ENCODE results near the gene ARL15. TPM values are rescaled to one million over a fixed set of nuclear protein-coding genes. Genes with fewer than 3 reads are reported as not detected.

Gene ARL15
- total RNA-seq, 2 experiments from 2014 or later = 5.7 to 6.3 TPM

DNA sequence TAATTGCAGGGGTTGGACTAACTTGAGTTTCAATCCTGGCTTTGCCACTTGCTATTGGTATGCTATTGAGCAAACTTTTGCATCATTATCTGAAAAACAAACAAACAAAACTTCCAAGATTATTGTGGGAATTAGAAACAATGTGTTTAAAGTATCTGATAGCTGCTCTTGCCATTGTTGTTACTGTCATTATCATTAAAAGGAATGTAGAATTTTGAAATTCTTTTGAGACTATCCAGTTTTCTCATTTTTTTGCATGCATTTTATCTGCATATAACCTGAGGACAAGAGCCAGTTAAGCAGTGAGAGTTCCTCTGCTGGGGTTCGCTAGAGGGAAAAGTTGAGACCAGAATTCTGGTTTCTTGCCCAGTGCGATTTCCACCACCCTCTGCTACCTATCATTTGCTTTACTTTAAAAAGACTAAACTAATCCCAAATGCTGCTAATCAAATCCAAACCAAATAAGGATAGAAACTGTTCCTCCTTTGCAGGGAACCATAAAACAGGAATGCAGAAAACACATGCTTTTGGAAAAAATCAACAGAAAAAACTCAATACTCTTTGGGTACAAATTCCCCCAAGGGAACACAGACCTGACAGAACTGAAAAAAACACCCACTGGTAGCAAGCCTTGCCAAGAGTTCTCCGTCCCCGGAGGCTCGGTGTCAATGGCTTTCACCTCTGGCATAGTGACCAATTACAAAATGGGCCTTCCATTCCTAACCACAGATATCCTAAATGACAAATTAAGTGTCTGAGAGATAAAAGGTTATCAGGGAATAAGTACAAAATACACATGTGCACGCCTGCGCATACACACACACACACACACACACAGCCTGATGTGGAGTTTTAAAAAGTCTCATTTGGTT is 373.7 kb downstream of the ARL15 start:
- no peak overlapping the region for H3K4me3 Mint-ChIP-seq
- no peak for DNase-seq
- TF ChIP-seq, protein P1, sequence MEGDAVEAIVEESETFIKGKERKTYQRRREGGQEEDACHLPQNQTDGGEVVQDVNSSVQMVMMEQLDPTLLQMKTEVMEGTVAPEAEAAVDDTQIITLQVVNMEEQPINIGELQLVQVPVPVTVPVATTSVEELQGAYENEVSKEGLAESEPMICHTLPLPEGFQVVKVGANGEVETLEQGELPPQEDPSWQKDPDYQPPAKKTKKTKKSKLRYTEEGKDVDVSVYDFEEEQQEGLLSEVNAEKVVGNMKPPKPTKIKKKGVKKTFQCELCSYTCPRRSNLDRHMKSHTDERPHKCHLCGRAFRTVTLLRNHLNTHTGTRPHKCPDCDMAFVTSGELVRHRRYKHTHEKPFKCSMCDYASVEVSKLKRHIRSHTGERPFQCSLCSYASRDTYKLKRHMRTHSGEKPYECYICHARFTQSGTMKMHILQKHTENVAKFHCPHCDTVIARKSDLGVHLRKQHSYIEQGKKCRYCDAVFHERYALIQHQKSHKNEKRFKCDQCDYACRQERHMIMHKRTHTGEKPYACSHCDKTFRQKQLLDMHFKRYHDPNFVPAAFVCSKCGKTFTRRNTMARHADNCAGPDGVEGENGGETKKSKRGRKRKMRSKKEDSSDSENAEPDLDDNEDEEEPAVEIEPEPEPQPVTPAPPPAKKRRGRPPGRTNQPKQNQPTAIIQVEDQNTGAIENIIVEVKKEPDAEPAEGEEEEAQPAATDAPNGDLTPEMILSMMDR (IDR thresholded peaks at IDR 0.05) = no peak
- intact Hi-C loops (cut with micrococcal nuclease) = no loop called here
- H3K4me1 Mint-ChIP-seq (ENCODE audit: low read depth) = no peaks in the 10 kb centered on the region
- ATAC-seq = no peak
- ChIA-PET CTCF (interaction anchor here (0.8 kb wide), 1 partner anchor 26 kb away, joined by 3 read pairs; no protein-coding TSS in a partner anchor), POLR2A (no interaction called here)
- H3K9me3 Mint-ChIP-seq = no peaks in the 10 kb centered on the region
- no peak overlapping the region for H3K27ac Mint-ChIP-seq
- H3K27me3 Mint-ChIP-seq = no peaks in the 10 kb centered on the region
- peaks cover 2% of the 10 kb centered on the region for H3K36me3 Mint-ChIP-seq (ENCODE audit: low read depth)

DNA sequence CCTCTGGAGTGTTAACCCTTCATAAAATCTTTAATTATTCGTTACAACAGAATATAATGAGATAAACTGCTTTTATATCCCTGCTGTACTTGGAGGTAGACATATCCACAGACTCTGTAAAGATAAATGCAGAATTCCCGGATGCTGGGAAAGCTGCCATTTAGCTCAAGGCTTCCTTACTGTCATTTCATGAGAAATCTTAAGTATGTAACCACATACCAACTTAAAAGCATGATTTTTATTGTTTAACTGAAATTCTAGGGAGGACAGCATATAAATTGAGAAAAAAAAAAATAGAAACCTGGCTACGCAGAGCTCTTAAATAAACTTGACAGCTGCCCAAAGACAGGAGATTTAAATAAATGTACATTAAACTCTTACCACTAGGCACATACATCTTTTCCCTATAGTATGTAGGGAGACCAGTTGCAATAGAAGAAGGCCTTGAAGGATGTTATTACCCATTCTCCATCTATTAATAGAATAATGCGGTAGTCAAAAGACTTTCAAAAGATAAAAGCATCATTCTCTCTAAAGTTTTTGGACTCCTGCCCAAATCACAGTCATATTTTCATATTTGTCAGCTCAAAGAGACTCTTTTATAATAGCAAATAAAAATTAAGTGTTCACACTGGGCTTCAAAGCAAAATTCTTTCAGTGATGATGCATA is 376.1 kb downstream of the ARL15 start:
- H3K27ac Mint-ChIP-seq = no peak overlapping the region
- CTCF ChIA-PET = interaction anchor here (1.4 kb wide), 1 partner anchor 10 kb away, joined by 3 read pairs; no protein-coding TSS in a partner anchor
- H3K27me3 Mint-ChIP-seq = no peaks in the 10 kb centered on the region
- H3K4me1 Mint-ChIP-seq (ENCODE audit: low read depth) = no peaks in the 10 kb centered on the region
- POLR2A ChIA-PET = no interaction called here
- DNase-seq (no peak), ATAC-seq (no peak)
- H3K9me3 Mint-ChIP-seq = no peaks in the 10 kb centered on the region
- intact Hi-C loops (cut with micrococcal nuclease) = no loop called here
- no peak overlapping the region for H3K4me3 Mint-ChIP-seq
- peaks cover 2% of the 10 kb centered on the region for H3K36me3 Mint-ChIP-seq (ENCODE audit: low read depth)
- TF ChIP-seq, protein P1 (IDR thresholded peaks at IDR 0.05) = no peak

DNA sequence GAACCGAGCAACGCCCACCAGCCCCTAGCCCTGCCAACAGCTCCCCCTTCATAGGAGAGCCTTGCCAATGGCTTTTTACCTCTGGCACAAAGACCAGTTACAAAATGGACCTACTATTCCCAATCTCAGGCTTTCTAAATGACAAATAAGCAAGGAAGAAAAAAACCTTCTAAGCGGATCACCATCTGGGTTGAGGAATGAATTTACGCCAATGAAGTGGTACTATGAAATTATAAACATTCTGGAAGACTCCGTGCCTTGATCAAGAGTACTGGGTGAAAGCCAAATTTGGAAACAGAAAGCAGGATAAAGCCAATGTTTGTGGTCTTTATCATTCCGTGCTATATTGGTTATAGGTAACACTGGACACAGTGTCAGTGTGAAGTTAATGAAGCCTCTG is 378.0 kb downstream of the ARL15 start:
- H3K9me3 Mint-ChIP-seq = no peaks in the 10 kb centered on the region
- no peaks in the 10 kb centered on the region for H3K4me1 Mint-ChIP-seq (ENCODE audit: low read depth)
- H3K27me3 Mint-ChIP-seq = no peaks in the 10 kb centered on the region
- H3K27ac Mint-ChIP-seq = no peak overlapping the region
- ChIA-PET CTCF (no interaction called here), POLR2A (no interaction called here)
- no peak overlapping the region for H3K4me3 Mint-ChIP-seq
- no peaks in the 10 kb centered on the region for H3K36me3 Mint-ChIP-seq (ENCODE audit: low read depth)
- intact Hi-C loops (cut with micrococcal nuclease) = no loop called here
- TF ChIP-seq, protein P1 (IDR thresholded peaks at IDR 0.05) = no peak
- ATAC-seq (no peak), DNase-seq (no peak)

DNA sequence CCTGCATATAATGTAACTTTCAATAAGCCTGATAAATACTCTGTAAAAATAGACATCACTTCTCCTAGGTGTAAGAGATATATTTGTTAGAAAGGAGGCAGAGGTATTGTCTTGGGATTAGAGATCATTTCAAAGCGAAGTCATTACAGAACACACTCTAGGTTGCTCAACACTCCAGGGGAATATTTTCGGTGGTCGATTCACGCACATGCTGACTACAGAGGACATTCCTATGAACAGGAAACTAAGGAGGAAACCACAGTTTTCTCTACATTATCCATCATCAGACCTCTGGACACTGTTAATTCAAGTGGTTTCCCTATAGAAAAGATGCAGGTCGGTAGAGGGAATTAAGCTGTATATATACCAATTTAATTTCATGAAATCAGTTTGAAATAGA is 379.9 kb downstream of the ARL15 start:
- H3K4me3 Mint-ChIP-seq = no peak overlapping the region
- H3K9me3 Mint-ChIP-seq = no peaks in the 10 kb centered on the region
- ChIA-PET POLR2A (no interaction called here), CTCF (no interaction called here)
- no peaks in the 10 kb centered on the region for H3K27me3 Mint-ChIP-seq
- intact Hi-C loops (cut with micrococcal nuclease) = no loop called here
- no peaks in the 10 kb centered on the region for H3K4me1 Mint-ChIP-seq (ENCODE audit: low read depth)
- TF ChIP-seq, protein P1 (IDR thresholded peaks at IDR 0.05) = no peak
- no peaks in the 10 kb centered on the region for H3K36me3 Mint-ChIP-seq (ENCODE audit: low read depth)
- H3K27ac Mint-ChIP-seq = no peak overlapping the region
- ATAC-seq (no peak), DNase-seq (no peak)

DNA sequence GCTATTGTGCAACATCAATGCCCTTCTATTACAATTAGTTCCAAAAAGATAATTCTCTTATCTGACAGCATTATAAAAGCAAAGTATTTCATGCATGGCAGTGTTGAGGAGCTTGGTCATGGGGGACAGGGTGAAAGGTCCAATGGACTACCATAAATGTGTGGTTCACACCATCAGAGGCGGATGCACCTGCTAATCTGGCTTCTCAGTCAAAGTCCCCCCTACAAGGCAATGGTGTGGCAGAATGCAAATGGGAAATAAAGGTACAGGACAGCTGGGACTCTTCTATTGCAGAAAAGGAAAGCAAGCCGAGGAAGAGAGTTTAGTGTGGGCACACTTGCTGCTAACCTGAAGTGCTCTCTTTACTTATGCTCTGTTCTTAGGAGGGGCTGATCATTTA is 380.8 kb downstream of the ARL15 start:
- CTCF ChIA-PET = no interaction called here

More for the DNA sequence above, 380.8 kb downstream of the ARL15 start:
- no peak for ATAC-seq
- H3K27me3 Mint-ChIP-seq = no peaks in the 10 kb centered on the region
- DNase-seq = no peak
- TF ChIP-seq, protein P1 (IDR thresholded peaks at IDR 0.05) = no peak
- intact Hi-C loops (cut with micrococcal nuclease) = no loop called here
- no peaks in the 10 kb centered on the region for H3K36me3 Mint-ChIP-seq (ENCODE audit: low read depth)
- no peak overlapping the region for H3K4me3 Mint-ChIP-seq
- no peaks in the 10 kb centered on the region for H3K9me3 Mint-ChIP-seq
- no peak overlapping the region for H3K27ac Mint-ChIP-seq
- POLR2A ChIA-PET = no interaction called here
- no peaks in the 10 kb centered on the region for H3K4me1 Mint-ChIP-seq (ENCODE audit: low read depth)

All from activated CD8-positive, alpha-beta T cell treated with anti-CD3 and anti-CD28 coated beads for 36 hours (primary cell).